ENCODE data around the gene SLITRK6.

GRCh38 chr13:85768946-85769345, 30.3 kb downstream of the SLITRK6 start:
- TF ChIP-seq MAX (IDR thresholded peaks at IDR 0.05; ENCODE audit: insufficient read depth, insufficient read length) (no peak), MYC (IDR thresholded peaks at IDR 0.05; ENCODE audit: low read depth, low read length) (no peak), CTCF (IDR thresholded peaks at IDR 0.05; ENCODE audit: extremely low read depth in 1 of 2, insufficient read depth in 1 of 2, low read depth in 1 of 2, low read length in 2 of 2) (no peak), POLR2AphosphoS5 (IDR thresholded peaks at IDR 0.05; ENCODE audit: insufficient read depth, low read depth, low read length) (no peak)
